ENCODE data around the gene SYMPK.

The SYMPK gene

DNA sequence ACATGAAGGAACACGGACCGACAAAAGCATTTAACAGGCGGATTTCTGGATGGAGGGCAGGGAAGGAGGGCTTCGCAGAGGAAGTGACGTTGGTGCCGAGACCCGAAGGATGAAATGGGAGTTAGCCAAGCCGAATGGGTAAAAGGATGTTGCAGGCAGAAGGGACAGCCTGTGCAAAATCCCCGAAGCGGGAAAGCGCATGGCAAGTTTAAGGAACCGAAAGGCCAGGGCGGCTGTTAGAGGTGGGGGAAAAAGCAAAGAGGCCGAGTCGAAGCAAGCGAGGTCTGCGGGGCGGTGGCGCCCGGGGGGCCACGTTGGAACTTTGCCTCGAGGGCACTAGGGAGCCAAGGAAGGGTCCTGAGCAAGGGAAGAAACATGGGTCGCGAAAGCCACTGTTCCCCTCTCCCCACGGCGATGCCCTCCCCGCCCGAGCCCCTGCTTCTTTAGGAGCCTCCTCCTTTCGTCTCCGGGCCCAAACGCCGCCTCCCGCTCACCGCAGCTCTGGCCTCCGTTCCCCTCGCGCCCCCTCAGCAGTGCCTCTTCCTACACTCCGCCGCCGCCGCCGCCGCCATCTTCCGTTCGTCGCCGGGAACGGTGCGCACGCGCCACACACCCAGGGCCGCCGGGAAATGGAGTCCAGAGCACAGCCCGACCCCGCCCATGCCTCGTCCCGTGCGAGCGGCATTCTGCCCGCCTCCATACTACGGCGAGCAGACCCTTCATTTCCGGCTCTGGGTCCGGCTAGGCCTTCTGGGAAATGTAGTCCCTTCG is at the start of gene SYMPK:
Gene SYMPK (minus strand): TSS at position 584 of the 771 bp plus-strand sequence. CDS start 8,652 bp downstream, outside the sequence.
- peak within 1 kb of the TSS; percentile 88 for H3K4me3 ChIP-seq (ENCODE audit: low read length)
- H3K27me3 ChIP-seq (ENCODE audit: control insufficient read depth, insufficient read depth, low read length) = no peaks in the 10 kb centered on the region
- no peaks in the 10 kb centered on the region for H3K9me3 ChIP-seq (ENCODE audit: control insufficient read depth, insufficient read depth, low read length)
- H3K4me1 ChIP-seq (ENCODE audit: control insufficient read depth, insufficient read depth, low read length) = no peaks in the 10 kb centered on the region
- H3K36me3 ChIP-seq (ENCODE audit: control insufficient read depth, insufficient read depth, low read length) = no peaks in the 10 kb centered on the region
- DNase-seq (ENCODE audit: low read depth, low spot score) = peak; percentile 98
- no peak within 1 kb of the TSS for H3K27ac ChIP-seq (ENCODE audit: low read length)
- no CpG with 5 or more reads among the region's 65 CpGs for WGBS (ENCODE audit: insufficient coverage, insufficient read length)

DNA sequence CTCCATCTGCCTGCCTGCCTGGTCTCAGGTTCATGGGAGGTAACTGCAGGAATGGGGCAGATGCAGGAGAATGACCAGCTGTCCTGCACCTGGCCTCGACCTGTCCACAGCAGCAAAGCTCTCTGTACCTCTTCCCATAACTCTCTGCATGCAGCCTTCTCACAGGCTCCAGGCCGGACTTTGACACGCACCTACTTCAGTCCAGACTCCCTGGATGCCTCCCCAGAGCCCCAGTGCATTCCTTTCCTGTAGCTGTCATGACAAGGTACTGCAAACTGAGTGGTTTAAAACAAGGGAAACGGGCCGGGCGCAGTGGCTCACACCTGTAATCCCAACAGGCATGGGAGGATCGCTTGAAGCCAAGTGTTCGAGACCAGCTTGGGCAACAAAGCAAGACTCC is 48.3 kb upstream of the SYMPK start:
- Histone ChIP-seq H3K4me1 (ENCODE audit: control insufficient read depth, insufficient read depth, low read length) (peaks cover 2% of the 10 kb centered on the region; the same call in 1 of the 2 replicates), H3K4me3 (ENCODE audit: low read length) (no peak overlapping the region), H3K27ac (ENCODE audit: low read length) (no peak overlapping the region), H3K27me3 (ENCODE audit: control insufficient read depth, insufficient read depth, low read length) (no peaks in the 10 kb centered on the region), H3K9me3 (ENCODE audit: control insufficient read depth, insufficient read depth, low read length) (no peaks in the 10 kb centered on the region), H3K36me3 (ENCODE audit: control insufficient read depth, insufficient read depth, low read length) (no peaks in the 10 kb centered on the region)
- no peak for DNase-seq (ENCODE audit: low read depth, low spot score)
- WGBS (ENCODE audit: insufficient coverage, insufficient read length) = no CpG with 5 or more reads among the region's 8 CpGs

DNA sequence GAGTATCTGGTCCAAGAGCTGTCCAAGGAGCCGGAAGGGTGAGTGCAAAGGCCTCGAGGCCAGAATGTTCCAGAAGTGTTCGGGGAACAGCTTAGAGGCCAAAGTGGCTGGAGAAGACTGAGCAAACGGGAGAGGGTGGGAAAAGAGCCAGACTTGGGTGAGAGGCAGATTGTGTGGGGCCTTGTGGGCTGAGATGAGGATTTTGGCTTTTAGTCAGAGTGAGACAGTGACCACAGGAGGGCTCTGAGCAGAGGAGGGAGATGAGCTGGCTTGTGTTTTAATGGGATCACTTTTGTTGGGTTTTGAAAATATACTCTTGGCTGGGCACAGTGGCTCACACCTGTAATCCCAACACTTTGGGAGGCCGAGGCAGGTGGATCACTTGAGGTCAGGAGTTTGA is 46.0 kb upstream of the SYMPK start:
- Histone ChIP-seq H3K36me3 (ENCODE audit: control insufficient read depth, insufficient read depth, low read length) (no peaks in the 10 kb centered on the region), H3K4me1 (ENCODE audit: control insufficient read depth, insufficient read depth, low read length) (no peaks in the 10 kb centered on the region), H3K27me3 (ENCODE audit: control insufficient read depth, insufficient read depth, low read length) (no peaks in the 10 kb centered on the region), H3K9me3 (ENCODE audit: control insufficient read depth, insufficient read depth, low read length) (no peaks in the 10 kb centered on the region), H3K27ac (ENCODE audit: low read length) (no peak overlapping the region), H3K4me3 (ENCODE audit: low read length) (no peak overlapping the region)
- no peak for DNase-seq (ENCODE audit: low read depth, low spot score)
- no CpG with 5 or more reads among the region's 5 CpGs for WGBS (ENCODE audit: insufficient coverage, insufficient read length)

DNA sequence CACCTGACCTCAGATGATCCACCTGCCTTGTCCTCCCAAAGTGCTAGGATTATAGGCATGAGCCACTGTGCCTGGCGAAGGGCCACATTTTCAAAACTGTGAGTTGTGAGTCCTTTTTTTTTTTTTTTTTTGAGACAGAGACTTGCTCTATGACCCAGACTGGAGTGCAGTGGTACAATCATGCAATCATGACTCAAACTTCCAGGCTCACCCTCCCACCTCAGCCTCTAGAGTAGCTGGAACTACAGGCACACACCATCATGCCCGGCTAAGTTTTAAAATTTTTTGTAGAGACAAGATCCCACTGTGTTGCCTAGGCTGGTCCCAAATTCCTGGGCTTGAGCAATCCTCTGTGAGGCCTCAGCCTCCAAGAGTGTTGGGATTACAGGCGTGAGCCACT is 43.3 kb upstream of the SYMPK start:
- Histone ChIP-seq H3K27ac (ENCODE audit: low read length) (no peak overlapping the region), H3K4me1 (ENCODE audit: control insufficient read depth, insufficient read depth, low read length) (no peaks in the 10 kb centered on the region), H3K36me3 (ENCODE audit: control insufficient read depth, insufficient read depth, low read length) (no peaks in the 10 kb centered on the region), H3K4me3 (ENCODE audit: low read length) (no peak overlapping the region), H3K27me3 (ENCODE audit: control insufficient read depth, insufficient read depth, low read length) (no peaks in the 10 kb centered on the region; the same call in 1 of the 2 replicates), H3K9me3 (ENCODE audit: control insufficient read depth, insufficient read depth, low read length) (no peaks in the 10 kb centered on the region)
- no CpG with 5 or more reads among the region's 3 CpGs for WGBS (ENCODE audit: insufficient coverage, insufficient read length)
- DNase-seq (ENCODE audit: low read depth, low spot score) = no peak

DNA sequence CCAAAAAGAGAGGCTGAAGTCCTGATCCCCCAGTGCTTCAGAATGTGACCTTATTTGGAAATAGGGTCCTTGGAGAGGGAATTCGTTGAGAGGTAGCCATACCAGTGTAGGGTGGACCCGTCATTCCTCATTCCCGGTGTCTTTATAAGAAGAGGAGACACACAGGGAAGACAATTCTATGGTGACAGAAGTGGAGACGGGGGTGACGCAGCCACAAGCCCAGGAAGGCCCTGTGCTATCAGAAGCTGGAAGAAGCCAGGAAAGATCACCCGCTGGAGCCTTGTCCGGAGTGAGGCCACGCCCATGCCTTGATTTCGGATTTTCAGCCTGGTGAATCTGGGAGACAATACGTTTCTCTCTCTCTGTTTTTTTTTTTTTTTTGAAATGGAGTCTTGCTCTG is 42.1 kb upstream of the SYMPK start:
- Histone ChIP-seq H3K9me3 (ENCODE audit: control insufficient read depth, insufficient read depth, low read length) (no peaks in the 10 kb centered on the region), H3K36me3 (ENCODE audit: control insufficient read depth, insufficient read depth, low read length) (no peaks in the 10 kb centered on the region), H3K27me3 (ENCODE audit: control insufficient read depth, insufficient read depth, low read length) (peaks cover 1% of the 10 kb centered on the region; the same call in 1 of the 2 replicates), H3K27ac (ENCODE audit: low read length) (no peak overlapping the region), H3K4me3 (ENCODE audit: low read length) (no peak overlapping the region), H3K4me1 (ENCODE audit: control insufficient read depth, insufficient read depth, low read length) (no peaks in the 10 kb centered on the region)
- DNase-seq (ENCODE audit: low read depth, low spot score) = no peak
- no CpG with 5 or more reads among the region's 10 CpGs for WGBS (ENCODE audit: insufficient coverage, insufficient read length)

DNA sequence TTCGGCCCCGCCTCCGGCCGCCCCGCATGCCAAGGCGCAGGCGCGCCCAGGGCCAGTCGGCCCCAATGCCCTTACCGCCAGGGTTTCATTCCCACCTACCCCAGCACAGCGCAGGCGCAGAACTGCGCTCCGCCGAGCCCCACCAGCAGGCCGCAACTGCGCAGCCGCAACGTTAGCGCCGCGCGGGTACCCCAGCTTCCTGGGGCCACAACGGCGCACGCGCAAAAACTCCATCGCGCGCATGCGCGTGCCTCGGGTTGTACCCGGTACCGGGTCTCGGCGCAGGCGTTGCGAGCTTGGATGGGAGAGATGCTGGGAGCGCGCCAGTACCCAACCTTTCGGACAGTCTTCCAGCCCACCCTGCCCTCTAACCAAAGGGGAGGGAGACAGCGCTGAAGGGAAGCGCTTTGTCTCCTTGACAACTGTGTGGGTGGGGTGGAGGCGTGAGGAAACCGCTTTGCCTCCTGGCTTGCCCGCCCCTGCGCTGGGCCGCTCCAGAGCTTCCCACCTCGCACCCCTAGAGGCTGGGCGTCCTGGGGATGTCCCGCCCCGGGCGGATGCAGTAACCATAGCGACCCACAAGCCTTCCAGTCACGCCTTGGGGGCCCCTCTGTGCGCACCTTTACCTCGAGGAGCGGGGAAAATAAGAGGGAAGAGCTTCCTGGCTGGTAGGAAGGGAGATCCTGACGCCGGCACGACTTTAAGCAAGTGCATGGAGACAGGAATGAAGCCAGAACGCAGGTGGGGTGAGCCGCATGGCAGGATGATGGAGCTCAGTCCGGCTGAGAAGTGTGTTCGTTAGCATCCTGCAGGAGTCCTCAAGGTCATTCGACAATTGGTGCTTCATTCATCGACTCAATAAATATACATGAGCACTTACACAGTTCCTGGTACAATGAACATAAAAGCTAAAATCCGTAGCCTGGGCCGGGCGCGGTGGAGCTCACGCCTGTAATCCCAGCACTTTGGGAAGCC is 40.0 kb upstream of the SYMPK start:
- Histone ChIP-seq H3K4me3 (ENCODE audit: low read length) (peak overlapping the region; percentile 42; the same call in 1 of the 2 replicates), H3K27ac (ENCODE audit: low read length) (no peak overlapping the region), H3K9me3 (ENCODE audit: control insufficient read depth, insufficient read depth, low read length) (no peaks in the 10 kb centered on the region), H3K36me3 (ENCODE audit: control insufficient read depth, insufficient read depth, low read length) (no peaks in the 10 kb centered on the region; the same call in 1 of the 2 replicates), H3K27me3 (ENCODE audit: control insufficient read depth, insufficient read depth, low read length) (peaks cover 1% of the 10 kb centered on the region; the same call in 1 of the 2 replicates), H3K4me1 (ENCODE audit: control insufficient read depth, insufficient read depth, low read length) (no peaks in the 10 kb centered on the region)
- peak; percentile 96 for DNase-seq (ENCODE audit: low read depth, low spot score)
- WGBS (ENCODE audit: insufficient coverage, insufficient read length) = no CpG with 5 or more reads among the region's 73 CpGs

DNA sequence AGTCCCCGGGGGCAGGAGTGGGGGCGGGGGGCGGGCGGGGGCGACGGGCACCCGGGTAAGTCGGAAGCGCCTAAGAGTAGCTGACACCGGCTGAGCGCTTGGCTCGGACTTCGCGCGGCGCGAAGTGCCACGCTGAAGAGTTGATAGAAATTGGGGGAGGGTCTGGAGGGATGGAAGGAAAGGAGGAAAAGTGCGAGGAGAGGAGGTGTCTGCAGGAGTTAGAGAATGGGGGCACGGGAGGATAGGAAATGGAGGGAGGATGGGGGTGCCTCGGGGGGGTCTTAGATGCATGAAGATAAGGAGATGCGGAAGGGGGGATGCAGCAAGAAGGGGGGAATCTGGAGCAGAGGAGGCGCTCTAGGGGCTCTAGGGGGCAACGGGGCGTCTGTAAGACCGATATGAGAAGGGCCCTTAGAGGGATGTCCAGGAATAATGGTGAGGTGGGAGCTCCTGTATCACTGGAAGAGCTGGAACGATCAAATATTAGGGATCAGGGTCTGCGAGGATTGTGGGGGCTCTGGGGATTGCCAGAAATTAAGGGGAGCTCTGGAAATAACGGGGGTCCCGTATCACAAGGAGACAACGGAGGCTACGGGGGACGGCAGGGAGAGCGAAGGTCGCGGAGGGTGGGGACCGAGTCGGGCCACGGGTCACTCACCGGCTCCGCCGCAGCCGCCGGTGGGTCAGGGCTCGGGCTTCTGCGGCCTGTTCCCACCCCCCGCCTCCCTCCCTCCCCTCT is 39.1 kb upstream of the SYMPK start, which contains the start of gene MYPOP:
Gene MYPOP (minus strand): TSS at position 702 of the 739 bp plus-strand sequence. CDS start 840 bp downstream, outside the sequence.
- DNase-seq (ENCODE audit: low read depth, low spot score) = no peak
- Histone ChIP-seq H3K4me1 (ENCODE audit: control insufficient read depth, insufficient read depth, low read length) (no peaks in the 10 kb centered on the region), H3K27me3 (ENCODE audit: control insufficient read depth, insufficient read depth, low read length) (peaks cover 1% of the 10 kb centered on the region; the same call in 1 of the 2 replicates), H3K9me3 (ENCODE audit: control insufficient read depth, insufficient read depth, low read length) (no peaks in the 10 kb centered on the region), H3K4me3 (ENCODE audit: low read length) (peak within 1 kb of the TSS; percentile 42; the same call in 1 of the 2 replicates), H3K27ac (ENCODE audit: low read length) (no peak within 1 kb of the TSS), H3K36me3 (ENCODE audit: control insufficient read depth, insufficient read depth, low read length) (no peaks in the 10 kb centered on the region; the same call in 1 of the 2 replicates)
- no CpG with 5 or more reads among the region's 47 CpGs for WGBS (ENCODE audit: insufficient coverage, insufficient read length)

DNA sequence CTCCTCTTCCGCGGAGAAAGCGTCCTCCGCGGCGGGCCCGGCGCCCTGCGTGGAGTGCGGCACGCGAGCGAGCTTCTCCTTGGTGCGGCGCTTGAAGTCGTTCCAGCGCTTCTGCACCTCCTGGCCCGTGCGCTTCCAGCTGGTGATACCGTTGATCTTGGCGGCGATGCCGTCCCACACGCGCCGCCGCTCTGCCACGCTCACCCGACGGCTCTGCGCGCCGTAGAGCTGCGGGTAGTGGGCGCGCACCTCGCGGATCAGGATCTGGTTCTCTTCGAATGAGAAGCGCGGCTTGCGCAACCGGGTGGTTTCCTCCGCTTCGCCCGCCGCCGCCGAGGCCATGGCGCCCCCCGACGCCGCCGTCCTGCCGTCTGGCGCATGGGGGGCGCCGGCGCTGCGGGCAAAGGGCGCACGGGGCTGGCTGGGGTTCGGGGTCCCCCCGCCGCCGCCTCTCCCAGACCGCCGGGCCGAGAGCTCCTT is 38.5 kb upstream of the SYMPK start:
- Histone ChIP-seq H3K9me3 (ENCODE audit: control insufficient read depth, insufficient read depth, low read length) (no peaks in the 10 kb centered on the region), H3K27me3 (ENCODE audit: control insufficient read depth, insufficient read depth, low read length) (peaks cover 1% of the 10 kb centered on the region; the same call in 1 of the 2 replicates), H3K36me3 (ENCODE audit: control insufficient read depth, insufficient read depth, low read length) (no peaks in the 10 kb centered on the region; the same call in 1 of the 2 replicates), H3K27ac (ENCODE audit: low read length) (no peak overlapping the region), H3K4me1 (ENCODE audit: control insufficient read depth, insufficient read depth, low read length) (no peaks in the 10 kb centered on the region), H3K4me3 (ENCODE audit: low read length) (peak overlapping the region; percentile 42; the same call in 1 of the 2 replicates)
- no CpG with 5 or more reads among the region's 69 CpGs for WGBS (ENCODE audit: insufficient coverage, insufficient read length)
- no peak for DNase-seq (ENCODE audit: low read depth, low spot score)

DNA sequence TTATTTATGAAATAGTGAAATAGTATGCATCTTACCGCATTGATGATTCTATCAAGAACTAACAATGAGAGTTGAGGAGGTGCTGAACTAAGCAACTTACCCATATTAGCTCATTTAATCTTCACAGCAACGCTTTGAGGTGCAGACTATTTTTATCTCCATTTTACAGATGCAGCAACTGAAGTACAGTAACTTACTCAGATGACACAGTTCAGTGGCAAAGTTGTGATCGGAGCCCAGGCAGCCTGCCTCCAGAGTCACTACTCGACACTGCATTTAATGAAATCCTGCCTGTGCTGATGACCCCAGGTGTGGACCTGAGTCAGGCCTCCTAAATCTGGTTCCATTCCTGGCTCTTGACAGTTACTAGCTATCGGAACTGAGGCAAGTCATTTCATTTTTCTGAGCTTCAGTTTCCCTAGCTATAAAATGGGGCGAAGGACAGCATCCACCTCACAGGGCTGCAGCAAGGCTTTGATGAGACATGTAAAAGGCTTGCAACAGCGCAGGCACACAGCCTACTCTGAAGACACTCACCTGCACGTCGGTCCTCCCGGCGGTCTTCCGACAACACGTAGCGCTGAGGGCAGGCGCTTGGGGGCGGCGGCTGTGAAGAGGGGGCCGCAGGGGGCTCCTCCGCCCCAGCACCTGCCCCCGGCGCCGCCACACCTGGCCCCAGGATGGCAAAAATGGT is 37.9 kb upstream of the SYMPK start:
- H3K27me3 ChIP-seq (ENCODE audit: control insufficient read depth, insufficient read depth, low read length) = peaks cover 1% of the 10 kb centered on the region; the same call in 1 of the 2 replicates
- H3K4me1 ChIP-seq (ENCODE audit: control insufficient read depth, insufficient read depth, low read length) = no peaks in the 10 kb centered on the region
- WGBS (ENCODE audit: insufficient coverage, insufficient read length) = no CpG with 5 or more reads among the region's 22 CpGs
- no peak for DNase-seq (ENCODE audit: low read depth, low spot score)
- peak overlapping the region; percentile 42; the same call in 1 of the 2 replicates for H3K4me3 ChIP-seq (ENCODE audit: low read length)
- H3K36me3 ChIP-seq (ENCODE audit: control insufficient read depth, insufficient read depth, low read length) = no peaks in the 10 kb centered on the region; the same call in 1 of the 2 replicates
- H3K27ac ChIP-seq (ENCODE audit: low read length) = no peak overlapping the region
- H3K9me3 ChIP-seq (ENCODE audit: control insufficient read depth, insufficient read depth, low read length) = no peaks in the 10 kb centered on the region

All from iPS DF 6.9 (cell line).